NCI-H1694 (cell line): ENCODE data around the gene NPAS3.

Experiments used
- DNase-seq: peaks from one replicate; lab custom pipeline; 2025; lab: John Stamatoyannopoulos, UW

The NPAS3 gene

GRCh38 chr14:32938719-32939253, at the start of gene NPAS3:
Gene NPAS3, plus strand, starts transcription at chr14:32938879.
- no peak for DNase-seq

- no peak for DNase-seq
Measured at GRCh38 chr14:32896979-32897697, 41.5 kb upstream of the NPAS3 start.

DNA sequence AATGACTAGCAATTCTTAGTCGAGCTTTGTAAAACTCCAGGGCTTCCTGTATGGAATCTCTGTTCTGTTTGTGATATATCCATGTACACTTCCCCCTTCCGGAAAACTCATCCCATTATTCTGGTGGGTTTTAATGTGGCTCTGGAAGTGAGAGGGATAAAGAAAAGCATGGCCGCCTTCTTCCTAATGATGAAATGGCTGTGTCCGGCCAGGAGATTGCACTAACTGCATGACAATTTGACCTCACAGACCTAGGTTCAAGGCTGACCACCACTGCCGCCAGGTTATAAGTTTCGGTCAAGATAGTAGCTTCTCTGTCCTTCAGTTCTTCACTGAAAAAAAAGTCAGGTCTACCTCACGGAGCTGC, 41.0 kb upstream of the NPAS3 start:
- DNase-seq, result no peak

DNA sequence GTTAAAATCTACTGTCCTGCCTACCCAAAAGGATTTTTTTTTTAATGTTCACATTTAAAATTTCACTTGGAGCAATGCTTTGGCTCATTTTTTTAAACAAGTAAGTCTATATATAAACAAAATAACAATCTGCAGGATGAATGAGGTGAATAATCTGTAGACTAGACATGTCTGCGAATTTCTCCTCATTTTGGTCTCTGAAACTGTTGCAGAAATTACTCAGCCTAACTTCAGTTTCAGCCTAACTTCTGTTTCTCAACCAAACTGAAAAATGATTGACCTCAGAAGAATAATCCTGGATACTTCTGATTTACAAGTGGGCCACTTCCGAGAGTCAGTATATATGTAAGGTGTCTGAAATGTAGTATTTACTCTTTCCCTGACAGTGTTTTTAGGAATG, 39.8 kb upstream of the NPAS3 start:
- DNase-seq, result no peak

DNA sequence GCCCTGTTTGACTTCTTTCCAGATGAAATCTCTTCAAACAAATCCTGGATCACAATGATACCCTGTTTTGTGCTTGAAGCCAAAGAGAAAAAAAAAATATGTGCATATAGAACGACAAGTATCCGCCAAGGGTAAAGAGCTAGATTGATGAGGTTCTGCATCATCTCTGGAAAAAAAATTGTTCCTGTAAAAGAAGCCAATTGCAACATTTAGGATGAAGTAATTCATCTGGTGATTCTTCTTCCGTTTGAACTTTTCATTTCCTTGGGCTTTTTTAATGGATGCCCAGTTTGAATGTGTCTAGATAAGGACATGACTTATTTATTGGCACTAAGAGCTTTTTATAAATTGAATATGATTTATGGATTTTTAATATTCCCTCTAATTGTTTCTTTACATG, 38.1 kb upstream of the NPAS3 start:
- DNase-seq, result no peak

GRCh38 chr14:32905013-32905412, 33.7 kb upstream of the NPAS3 start:
- DNase-seq, result no peak

GRCh38 chr14:32906672-32907071, 32.0 kb upstream of the NPAS3 start:
- no peak for DNase-seq

DNA sequence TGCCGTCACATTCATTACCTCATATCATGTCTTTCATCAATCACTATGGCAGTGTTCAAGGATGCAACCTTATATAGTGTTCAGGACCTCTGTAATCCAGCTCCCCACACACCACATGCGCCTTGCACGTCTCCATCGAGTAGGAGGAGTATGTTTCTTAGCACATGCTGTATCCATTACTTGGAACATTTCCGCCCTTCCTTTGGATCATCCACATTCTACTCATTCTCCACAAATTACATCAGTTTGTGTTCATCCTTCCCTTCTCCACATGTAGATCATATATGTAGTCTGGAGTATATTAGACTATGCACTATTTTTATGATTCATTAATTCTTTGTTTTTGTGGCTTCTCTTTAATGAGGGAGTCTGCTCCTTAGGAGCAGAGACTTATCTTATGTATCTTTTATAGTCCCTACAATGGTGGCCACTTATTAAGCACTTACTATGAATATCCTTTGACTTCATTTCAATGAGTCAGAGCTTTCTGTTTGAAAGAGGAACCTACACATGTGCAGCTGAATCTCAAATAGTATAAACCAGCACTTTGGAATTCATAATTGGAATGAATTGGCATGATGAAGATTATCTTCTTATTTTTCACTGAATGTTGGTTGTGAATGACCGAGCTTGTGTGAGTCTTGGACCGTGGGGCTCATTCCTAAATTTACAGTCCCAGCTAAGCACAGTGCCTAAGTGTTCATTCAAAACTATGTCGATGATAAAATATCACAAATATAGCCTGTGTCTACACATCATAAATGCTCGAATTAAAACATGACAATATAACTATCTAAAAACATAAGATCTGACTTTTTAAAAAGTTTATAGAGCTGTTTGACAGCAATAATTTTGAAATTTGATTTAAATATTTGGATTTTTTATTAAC, 30.2 kb upstream of the NPAS3 start:
- DNase-seq, result no peak

GRCh38 chr14:32913725-32914124, 25.0 kb upstream of the NPAS3 start:
- no peak for DNase-seq

DNA sequence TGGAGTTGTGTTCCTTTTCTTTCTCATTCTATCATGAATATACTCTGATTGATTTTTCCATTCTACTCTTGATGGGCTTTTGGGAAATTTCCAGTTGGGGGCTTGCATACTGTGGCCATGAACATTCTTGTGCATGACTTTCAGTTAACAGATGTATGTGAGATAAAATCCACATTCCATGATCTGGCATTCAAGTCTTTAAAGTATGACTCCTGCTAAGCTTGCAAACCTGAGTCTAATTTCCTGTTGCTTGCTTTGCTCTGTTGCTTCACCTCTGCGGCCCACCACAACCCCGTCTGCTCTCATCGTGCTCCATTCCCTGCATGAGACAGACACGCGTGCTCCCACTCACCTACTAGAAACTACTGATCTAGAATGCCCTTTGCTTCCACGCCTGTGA, 24.3 kb upstream of the NPAS3 start:
- no peak for DNase-seq

GRCh38 chr14:32920696-32921276, 17.9 kb upstream of the NPAS3 start:
- DNase-seq, result no peak

DNA sequence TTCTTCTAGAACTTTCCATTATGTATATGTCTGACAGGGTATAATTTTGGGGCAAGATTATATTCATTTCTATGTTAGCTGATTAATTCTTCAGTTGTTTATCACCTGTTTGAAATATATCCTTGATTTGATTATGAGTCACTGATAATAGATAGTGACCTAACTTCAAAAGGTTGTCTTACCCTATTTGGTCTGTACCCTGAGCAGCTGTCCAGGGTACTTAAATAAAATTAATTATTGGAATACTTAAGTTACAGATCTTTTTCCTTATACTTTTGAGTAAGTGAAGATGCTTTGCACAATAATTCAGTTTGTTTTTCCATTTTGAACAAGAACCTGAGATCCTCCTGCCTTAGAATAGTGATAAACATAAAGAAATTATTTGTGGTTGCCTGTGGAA, 13.2 kb upstream of the NPAS3 start:
- DNase-seq, result no peak

GRCh38 chr14:32932302-32932913, 6.3 kb upstream of the NPAS3 start:
- DNase-seq, result no peak

DNA sequence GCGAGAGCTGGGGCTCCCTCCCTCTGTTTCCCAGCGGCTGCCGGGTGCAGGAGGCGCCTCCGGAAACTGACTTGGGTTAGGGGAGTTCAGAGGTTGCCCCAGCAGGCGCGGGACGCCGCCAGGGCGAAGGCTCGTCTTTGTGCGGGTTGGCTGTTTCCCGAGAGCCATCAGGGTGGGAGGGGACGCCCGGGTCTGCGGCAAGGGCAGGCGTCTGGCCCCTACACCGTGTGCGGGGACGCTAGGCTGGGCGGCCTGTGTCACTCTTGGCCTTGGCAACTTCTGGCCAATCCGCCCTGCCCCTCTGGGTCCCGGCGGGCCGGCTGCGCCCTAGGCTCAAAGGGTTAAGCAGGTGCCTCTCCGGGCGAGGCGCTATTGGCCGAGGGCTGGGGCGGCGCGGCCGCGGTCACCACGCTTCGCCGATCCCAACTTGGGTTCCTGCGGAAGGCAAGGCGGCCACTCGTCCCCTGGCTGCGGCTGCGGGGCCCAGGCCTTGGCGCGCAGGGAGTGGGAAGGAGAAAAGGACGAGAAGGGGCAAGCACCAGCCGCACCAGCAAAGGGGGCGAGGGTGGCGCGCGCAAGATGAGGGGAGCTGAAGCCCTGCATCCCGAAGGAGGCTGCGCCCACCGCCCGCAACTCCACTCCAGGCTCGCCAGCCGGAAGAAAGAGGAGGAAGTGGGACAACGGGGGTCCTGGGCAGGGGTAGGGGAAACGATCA, 5.6 kb upstream of the NPAS3 start:
- DNase-seq, result no peak

- no peak for DNase-seq
Measured at GRCh38 chr14:32933629-32934072, 5.0 kb upstream of the NPAS3 start.

GRCh38 chr14:32934073-32934880, 4.4 kb upstream of the NPAS3 start:
- DNase-seq, result peak; percentile 45

DNA sequence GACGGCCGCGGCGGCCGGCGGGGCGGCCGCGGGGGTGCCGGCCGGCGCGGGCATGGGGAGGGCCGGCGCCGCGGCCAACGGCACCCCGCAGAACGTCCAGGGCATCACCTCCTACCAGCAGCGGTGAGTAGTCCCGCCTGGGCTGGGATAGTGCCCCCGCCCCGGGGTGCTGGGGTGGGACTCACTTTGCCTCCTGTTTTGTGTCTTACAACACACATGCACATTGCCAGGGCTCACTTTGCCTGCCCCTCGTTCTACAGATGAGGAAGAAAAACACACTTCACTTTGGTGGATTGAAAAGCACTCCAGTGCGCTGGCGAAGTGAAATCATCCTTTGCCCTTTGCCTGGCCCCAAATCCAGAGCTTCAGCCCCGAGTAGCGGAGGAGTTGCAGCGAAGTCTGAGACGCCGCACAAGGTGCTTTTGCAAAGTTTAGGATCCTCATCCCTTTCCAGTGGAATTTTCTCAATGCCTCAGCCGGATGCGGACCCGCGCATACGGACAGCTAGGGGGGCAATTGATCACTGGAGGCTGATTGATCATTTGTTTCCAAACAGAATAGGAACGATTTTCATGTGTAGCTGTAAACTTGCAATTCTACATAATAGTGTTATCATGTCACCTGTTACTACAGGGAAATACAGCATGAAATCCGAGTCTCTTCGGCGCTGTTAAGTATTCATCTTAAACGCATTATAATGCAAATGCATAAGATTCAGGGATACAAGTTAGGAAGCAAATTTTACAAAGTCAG, 3.6 kb upstream of the NPAS3 start:
- no peak for DNase-seq

GRCh38 chr14:32939254-32940065, 781 bp downstream of the NPAS3 start:
- peak; percentile 4 for DNase-seq

DNA sequence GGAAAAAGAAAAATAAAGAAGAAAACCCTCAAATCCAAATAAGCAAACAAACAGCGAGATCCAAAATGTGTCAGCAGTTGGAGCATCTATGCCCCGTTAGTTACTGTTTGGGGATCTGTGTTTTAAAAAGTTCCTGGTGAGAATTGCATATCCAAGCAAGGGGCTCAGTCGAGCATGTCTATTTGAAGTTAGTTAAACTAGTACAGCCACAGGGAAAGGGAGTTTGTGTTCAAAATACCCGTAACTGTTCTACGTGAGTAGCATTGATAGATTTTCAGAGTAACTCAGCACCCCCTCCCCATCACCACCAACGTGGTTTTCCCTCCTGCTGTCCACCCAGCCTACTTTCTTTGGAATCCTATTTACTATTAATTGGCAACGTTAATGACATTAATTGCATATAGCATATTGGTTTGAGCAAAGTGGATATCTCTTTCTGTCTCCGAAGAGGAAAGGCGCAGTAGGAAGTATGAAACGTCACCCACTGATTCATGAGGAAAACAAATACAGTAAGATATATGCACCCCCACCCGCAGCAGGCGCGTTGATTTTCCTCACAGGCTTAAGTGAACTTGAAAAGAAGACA, 1.5 kb downstream of the NPAS3 start:
- no peak for DNase-seq
